Measurements from ENCODE around the gene FBXL14.

The FBXL14 gene

DNA sequence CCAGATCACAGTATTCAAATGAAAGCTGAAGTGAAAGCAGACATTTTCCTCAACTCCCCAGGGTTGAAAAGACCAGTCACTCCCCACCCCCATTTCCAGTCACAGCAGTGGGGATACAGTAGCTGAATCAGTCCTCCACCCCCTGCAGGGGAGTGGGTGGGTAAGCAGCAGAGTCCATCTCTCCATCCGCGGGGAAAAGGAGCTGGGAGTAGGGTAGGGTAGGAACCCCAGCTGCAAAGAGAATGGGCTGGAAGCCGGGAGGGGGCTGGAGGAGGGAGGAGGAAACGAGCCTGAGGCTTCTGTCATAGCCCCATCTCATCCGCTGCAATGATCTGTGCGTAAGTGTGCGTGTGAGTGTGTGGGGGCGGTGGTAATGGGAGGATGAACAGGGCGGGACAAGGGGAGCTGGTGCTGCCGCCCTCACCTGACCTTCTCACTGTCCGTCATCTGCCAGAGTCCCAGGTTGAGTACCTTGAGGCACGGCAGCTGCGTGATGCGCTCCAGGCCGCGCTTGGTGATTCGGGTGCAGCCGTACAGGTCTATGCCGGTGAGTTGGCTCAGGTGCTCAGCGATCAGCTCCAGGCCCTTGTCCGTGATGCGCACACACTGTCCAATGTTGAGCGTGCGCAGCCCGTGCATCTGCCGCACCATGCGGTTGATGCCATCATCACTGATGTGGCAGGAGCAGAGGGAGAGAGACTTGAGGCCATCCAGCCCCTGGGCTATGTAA is 1.8 kb downstream of the FBXL14 start:
- no peak for DNase-seq (ENCODE audit: low spot score)

DNA sequence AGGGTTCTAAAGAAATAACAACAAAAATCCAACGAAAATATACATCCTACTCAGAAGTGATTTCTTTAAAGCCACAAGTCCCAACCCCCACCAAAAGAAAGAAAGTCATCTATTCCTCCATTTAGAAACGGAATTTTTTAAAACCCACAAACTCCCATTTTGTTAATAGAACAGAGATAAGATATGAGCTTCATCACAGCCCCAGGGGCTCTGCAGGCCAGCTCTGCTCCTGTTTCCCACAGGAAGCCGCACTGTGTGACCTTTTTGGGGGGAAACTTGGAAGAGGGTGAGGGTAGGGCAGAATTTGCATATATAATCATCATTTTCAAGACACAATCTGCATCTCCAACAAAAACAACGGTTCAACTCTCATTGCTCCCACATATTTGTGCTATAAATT is 2.8 kb downstream of the FBXL14 start:
- DNase-seq (ENCODE audit: low spot score): no peak

DNA sequence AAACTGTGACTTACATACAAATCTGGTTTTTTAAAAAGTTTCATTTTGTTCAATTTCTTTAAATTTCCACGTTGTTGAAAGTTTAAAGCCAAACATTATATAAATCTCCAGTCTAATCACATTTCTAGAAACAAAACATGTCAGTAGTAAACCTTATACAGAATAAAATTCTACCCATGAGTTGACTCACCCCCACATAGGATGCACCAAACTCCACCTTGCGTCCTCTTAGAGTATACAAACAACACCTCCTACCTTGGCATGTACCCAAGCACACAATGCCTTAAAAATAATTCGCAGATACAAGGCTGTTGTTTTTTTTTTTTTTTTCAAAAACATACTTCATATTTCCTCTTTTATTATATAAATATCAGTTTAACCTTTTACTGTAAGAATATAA is 3.3 kb downstream of the FBXL14 start:
- no peak for DNase-seq (ENCODE audit: low spot score)

DNA sequence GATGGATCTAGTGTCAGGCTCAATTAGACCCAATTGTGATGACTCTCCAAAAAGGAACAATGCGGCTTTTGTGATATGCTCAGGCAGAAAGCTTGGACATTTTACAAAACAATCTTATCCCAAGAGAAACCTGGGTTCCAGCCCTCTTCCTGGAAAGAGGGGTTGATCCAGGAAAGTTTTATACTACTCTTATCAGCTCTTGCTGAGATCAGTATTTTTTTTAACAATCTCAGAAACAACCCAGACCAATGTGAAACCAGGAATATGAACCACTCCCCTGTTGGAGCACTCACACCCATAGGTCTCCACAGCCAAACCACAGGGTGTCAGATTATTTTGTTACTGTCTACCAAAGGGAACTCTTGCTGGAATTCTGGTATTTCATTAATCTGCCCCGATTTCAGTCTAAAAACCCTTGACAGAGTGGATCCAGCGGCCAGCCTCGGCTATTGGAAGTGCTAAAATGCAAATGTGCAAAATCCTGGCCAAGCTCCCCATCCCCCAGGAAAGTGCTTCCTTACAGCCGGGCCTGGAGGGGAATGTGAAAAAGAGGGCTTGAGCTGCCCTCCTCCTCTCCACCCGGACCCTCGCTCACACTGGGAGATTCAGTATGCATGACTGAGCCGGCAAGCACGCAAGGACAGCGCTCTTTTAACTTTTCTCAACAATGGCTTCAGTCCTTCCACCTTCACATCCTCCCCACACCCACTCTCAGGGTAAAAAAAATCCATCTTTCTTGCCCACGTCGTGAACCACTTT is 4.0 kb downstream of the FBXL14 start:
- DNase-seq (ENCODE audit: low spot score): no peak

DNA sequence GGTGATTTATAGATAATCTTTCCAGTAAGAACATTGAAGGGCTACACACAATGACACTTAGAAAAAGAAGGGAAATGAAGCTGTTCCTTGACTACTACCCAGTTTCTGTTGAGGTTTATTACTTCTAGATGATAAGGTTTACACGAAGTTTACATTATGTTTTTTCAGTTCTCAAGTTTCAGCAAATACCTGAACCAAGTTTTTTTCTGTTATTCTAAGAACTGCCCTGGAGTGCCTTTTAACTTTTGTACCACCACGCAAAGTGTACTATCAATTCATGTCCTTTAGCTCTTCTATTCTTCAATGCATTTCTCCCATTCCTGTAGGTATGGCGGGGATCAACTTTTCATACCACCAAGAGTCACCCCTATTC is 5.8 kb downstream of the FBXL14 start:
- no peak for DNase-seq (ENCODE audit: low spot score)

DNA sequence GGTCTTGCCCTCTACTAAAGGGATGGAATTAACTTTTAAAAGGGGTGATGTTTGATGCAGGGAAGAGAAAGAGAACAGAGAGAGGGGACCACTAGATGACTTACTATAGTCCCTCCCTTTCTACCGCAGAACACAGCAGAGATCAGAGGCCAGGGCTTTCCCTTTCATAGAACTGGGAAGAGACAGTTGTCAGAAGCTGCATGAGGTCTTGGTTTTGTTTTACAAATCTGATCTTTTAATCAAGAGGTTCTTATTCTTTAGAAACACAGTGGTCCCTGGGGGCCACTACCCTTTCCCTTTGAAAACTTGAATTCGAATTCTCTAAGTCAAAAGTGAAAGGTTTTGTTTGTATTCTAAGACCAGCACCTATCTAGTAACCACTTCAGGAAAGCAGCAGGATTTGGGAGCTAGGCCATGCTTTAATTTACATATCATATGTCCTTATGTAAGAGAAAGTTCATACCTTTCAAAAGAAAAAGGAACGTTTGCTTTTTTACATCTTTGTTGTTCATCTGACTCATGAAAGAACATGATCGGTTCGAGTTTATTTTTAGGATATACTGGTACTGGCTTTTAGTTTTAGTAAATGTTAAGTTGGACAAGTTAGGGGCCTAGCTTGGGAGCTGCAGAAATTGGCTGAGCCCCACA is 6.3 kb downstream of the FBXL14 start:
- DNase-seq (ENCODE audit: low spot score): no peak

DNA sequence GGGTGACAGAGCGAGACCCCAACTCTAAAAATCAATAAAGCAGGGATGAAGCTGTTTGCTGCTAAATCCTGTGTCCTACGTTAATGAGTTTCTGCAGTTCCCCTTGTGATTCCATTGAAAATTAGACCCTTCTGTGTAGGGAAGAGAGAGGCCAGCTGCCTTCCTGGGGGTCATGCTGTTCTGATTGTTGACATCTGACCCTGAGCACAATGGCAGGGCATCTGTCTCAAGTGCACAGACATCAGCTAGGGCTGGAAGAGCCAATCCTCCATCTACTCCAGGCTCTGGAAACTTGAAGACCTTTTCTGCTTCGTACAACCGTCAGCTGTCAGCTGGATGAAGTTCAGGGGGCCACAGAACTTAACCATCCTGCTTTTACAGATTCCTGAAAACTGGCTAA is 10.1 kb downstream of the FBXL14 start:
- no peak for DNase-seq (ENCODE audit: low spot score)

DNA sequence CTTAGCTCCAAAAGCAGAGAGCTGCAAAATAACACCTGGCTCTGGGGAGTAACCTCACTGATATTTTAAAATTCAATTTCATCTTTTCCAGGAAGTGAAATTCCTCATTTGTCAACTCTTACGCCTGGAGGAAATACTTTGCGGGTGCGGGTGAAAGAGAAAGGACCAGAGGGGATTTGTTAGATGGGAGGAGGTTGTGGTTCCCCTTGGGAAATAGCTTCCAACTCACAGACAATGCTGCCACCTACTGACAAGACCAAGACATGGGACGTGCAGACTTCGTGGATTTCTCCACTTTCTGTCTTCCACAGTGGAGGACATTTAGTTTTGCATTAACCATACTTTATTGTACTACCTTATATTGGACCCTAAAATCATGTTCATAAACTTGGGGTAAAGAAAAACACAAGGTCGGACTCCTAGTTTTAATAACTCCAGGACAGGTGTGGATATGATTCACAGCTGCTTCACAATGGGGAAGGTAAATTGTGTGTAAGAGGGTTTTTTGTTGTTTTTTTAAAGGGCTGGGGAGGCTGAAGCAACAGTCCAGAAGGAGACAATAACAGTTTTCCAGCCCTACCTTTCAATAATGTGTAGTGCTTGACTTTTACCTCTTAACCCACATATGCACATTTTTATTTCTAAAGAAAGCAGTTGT is 10.8 kb downstream of the FBXL14 start:
- peak; percentile 81 for DNase-seq (ENCODE audit: low spot score)

DNA sequence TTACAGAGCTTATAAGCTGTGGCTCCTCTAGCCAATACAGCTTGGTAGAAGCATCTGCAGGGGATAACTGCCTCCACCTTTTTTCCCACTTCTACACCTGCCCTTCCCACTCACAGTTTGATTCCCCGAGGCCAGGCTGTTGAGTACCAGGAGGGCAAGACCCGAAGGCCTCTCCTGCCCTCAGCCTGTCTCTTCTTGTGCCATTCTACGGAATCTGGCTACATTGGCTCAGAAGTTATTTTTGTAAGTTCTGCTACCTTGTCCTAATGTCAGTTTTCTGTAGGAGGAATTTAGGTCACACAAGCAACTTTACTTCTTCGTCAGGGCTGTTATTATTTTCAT is 11.7 kb downstream of the FBXL14 start:
- DNase-seq (ENCODE audit: low spot score): no peak

DNA sequence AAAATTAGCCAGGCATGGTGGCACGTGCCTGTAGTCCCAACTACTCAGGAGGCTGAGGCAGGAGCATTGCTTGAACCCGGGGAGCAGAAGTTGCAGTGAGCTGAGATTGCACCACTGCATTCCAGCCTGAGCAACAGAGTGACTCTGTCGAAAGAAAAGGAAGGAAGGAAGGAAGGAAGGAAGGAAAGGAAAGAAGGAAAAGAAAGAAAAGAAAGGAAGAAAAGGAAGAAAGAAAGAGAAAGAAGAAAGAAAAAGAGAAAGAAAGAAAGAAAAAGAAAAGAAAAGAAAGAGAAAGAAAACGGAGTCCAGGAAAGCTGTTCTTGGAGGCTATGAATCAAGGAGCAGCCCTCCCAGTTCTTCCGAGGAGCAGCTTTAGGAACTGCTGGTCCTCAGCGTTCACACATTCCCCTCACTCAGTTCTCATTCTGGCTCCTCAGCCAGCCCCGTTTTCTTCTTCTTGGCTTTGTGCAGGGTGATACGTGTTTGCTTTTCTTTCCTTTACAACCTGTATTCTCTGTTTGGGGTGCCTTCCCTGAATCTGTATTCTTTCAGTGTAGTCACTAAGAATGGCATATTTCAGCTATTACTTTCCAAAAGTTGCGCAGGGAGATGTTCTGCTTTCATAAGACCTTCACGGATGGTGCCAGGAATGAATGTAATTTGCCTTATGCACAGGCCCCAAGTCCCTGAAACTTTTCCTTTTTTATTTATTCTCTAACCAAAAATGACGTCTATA is 12.2 kb downstream of the FBXL14 start:
- DNase-seq (ENCODE audit: low spot score): no peak

DNA sequence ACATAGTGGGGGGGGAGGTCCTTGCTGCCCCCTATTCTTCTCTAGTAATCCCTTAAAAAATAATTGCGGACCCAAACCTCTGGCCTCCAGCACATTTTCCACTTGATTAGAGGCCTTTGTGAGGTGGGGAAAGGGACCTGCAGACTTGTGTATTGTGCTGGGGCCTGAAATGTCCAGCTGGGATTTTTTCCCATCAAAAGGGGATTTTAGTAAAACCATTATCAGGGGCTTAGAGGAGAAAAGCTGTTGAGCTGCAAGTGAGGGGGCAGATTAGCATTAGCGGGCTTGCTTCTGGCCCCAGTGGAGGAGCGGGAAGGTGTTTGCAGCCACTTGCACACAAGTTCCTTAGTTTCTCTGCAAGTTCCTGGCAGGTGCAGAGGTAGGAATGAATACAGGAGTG is 13.9 kb downstream of the FBXL14 start:
- no peak for DNase-seq (ENCODE audit: low spot score)

DNA sequence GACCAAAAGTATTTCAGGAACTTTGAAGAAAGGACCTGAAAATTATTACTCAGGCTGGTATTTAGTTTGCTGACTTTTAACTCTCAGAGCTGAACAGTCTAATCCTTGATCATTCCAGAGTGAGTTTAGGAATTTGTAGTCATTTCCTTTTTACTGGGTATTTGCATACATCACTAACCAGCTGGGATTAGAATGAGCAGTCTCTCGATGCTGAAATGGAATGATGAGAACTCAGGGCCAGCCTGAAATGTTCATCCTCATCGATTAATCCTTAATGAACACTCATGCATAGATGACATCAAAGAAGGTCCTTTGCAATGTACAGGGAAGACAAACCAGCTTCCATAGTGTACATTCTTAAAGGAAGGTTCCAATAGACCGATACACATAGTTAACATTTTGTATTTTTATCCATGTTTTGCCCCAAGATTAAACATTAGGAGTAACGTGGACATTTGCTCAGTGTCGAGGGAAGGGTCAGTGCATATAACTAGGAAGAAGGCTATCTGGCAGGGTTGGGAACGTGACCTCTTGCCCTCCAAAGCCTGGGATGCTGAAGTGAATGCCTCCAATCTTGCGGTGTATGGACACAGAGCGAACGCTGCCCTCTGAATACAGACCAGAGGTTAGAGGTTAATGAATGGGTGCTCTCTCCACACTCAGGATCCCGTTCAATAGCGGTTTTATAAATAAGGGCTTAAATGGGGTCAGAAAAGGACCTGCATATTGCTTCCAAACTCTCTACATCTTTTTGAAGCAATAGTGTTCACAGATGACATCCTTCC is 14.5 kb downstream of the FBXL14 start:
- DNase-seq (ENCODE audit: low spot score): no peak

DNA sequence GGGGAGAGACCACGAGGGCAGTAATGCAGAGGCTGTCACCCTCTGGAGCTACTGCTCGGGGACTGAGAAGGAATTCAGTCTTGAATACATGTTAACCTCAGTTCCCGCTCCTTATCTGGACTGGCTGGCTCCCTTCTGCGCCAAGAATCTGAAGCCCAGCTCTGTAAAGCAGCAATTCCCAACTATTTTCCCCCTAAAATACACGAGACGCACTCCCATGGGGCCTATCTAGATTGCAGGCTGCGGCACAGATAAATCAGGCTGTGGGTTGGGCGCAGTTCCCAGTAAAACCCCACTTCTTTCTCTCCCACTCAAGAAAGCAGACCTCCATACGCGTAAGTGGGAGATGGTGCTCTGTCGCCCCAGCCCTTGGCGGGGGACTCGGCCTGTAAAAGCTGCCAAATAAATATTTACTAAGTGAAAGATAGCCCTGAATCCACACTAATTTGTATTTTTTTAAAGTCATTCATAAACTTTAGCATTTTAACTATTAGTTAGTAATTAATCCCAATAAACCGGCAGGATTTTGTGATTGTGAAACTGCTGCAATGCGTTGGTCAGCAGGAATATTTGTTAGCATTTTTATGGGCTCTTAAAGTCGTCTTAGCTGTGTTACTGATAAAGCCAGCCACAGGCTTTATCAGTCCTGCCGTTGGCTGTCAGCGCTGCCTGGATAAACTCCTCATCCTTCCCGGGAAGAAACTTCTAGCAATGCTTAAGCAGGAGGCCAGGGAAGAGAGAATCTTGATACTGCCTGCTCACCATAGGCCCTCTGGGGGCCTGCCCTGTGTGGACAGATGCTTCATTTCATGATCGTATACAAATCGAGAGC is 17.8 kb downstream of the FBXL14 start:
- DNase-seq (ENCODE audit: low spot score): no peak

DNA sequence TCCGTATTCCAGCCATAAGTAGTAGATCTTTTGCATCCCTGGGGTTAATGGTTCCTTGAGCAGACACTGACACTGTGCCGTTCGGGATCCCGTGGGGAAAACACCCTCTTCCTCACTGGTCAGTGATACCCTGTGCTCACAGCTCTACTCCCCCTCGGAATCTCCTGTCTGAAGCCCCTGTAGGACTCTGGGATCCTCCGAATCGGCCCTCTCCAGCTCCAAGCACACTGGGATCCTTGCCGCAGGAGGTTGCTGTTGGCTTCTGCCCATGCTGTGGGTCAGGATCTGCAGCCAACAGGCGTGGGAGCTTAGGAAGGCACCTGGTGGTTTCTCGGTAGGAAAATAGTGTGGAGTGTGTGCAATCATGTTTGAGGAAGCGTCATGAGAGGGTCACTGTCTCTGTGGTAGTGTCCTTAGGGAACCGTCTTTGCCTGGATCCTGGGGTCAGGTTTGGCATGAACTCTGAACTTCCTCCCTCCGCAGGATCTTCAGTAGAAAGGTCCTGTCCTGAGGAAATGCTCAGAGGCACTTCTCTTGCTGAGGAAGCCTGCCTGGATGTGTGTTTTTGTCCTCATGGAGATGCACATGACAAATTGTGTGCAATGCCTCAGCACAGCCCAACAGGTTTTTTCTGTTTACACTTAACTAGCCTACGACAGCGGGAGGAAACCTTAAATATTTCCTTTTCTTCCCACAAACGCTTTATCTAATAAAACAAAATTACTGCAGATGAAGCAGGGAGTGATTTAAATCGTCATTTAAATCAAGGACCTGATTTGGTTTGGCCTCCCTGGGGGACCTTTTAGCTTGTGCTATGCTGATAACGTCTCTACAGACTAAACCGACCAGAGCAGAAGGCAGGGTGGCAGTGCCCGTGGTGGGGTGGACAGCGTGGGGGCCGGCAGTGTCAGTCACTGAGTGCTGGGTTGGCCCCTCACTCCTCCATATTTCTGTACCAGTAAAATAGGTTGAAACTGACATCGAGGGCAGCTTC is 18.7 kb downstream of the FBXL14 start:
- no peak for DNase-seq (ENCODE audit: low spot score)

DNA sequence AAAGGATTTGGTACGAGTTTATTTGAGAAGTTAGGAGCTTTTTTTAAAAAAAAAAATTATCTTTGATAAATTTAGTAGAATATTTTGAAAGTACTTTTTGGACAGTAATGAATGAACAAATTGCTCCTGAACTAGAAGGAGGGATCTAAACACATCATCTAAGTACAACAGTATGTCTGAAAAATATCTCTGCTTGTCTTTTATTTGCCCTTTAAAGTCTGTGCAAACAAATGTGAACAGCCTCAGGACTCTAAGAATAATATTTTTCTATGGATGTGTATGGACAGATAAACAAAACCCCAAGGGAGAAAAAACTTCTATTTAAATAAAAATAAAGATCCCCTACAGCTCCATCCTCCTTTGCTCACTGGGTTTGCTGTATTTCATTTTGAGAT is 19.5 kb downstream of the FBXL14 start:
- DNase-seq (ENCODE audit: low spot score): no peak

DNA sequence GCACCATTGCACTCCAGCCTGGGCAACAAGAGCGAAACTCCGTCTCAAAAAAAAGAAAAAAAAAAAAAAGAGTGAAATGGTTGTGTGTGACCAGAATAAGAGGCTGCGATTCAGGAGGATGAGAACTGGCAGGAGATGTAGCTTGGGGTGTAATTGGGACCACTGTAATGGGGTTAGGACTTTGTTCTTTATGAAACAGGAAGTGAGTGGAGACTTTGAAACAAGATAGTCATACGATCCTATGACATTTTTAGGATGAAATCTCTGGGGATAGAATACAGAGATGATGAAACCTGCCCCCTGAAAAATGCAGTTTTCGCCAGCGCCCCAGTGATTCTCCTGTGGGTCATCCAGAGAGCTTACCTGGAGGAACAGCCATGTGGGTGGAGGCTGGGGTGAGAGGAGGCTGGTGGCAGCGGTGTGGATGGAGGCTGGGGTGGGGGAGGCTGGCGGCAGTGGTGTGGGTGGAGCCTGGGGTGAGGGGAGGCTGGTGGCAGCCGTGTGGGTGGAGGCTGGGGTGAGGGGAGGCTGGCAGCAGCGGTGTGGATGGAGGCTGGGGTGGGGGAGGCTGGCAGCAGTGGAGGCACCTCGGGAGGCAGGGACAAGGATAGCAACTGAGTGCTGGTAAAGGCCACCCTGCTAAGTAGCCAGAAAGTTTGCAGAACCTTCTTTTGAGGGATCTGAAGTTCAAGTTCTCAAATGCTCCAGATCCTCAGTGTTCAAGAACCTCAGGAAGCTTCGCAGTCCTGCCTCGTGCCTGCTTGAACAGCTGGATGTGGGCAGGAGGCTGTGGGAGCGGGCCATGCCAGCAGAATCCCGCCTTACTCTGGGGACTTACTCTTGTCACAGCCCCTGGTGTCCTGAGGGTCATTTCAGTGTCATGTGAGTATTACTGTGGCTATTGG is 20.2 kb downstream of the FBXL14 start:
- no peak for DNase-seq (ENCODE audit: low spot score)

DNA sequence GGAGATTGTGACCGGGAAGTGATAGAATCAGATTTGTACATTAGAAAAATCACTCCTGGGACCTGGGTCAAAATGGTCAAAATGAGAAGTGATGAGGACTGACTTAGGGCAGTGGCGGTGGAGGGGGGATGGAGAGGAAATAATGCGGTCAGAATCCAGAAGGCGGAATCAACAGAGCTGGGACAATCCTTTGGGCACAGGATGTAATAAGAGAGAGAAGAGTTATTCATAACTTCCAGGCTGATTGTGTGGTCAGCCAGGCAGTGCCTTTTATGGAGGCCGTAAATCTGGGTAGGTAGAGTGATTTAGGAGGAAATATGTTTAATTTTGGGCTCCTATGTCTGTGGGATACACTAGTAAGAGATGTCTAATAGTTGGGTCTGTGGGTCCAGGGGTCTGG is 21.6 kb downstream of the FBXL14 start:
- peak; percentile 56 for DNase-seq (ENCODE audit: low spot score)

DNA sequence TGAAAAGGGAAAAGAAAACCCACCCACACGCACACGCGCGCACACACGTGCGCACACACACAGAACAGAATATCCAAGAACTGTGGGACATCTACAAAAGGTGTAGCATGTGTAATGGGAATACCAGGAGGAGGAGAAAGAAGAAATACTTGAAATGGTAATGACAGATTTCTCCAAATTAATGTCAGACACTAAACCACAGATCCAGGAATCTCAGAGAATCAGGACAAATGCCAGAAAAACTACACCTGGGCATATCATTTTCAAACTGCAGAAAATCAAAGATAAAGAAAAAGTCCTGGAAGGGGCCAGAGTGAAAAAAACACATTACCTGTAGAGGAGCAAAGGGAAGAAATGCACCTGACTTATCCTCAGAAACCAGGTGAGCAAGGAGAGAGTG is 26.5 kb downstream of the FBXL14 start:
- DNase-seq (ENCODE audit: low spot score): no peak
